T-helper 2 cell (primary cell): Measurements from ENCODE around the gene MMP10.

ENCODE experiments used
- DNase-seq, 5 experiments: peaks; one replicate each; pipeline versions ENCODE4 v3.0.0 to v3.0.0-alpha.2; 2012 to 2022

Gene MMP10

DNA sequence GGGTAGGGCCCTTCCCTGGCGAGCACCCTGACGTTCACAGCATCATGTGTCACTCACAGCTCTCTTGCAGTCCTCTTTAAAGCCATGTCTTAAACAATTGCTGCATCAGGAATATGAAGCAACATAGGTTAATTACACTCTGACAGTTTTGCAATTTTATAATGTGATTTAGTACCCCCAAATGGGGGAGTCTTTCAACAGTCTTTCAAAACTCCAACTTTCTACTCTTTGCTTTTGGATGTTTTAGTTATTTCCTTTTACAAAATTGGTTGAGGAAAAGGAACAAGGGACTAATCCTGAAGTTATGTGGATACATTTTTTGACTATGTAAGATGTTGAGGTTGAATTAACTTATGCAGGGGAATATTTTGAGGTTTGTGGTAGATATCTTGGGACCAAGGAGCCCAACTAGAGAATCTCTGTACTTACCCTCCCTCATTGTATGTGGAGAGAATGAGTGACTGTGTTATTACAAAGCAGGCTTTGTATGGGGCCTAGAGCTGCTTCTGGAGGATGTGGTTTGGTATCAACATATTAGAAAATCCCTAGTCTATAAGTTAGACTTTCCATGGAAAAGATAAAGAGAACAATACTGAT is 55.4 kb downstream of the MMP10 start, which contains the start of gene MMP8:
MMP8 (minus strand) TSS at position 51 of the 597 bp plus-strand sequence. CDS start 99 bp downstream, outside the sequence.
- no peak for DNase-seq

DNA sequence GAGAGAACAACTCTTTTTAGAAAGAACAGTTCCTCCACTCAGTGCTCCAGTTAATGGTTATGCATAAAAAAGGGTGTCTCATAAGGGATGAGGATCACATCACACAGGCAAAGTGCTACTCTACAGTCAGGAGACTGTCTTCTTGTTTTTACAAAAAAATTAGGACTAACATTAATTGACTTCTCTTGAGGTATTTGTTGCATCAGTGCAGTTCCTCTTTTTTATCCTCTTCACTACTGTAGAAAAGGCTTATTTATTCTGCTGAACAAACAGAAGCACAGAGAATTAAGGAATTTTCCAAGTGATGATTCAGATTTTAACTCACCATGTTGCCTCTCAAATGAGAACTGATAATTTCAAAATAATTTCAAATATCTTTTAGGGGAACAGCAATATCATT is 57.6 kb downstream of the MMP10 start:
- DNase-seq, result no peak
